ENCODE data around the gene LSM6. TPM values are rescaled to one million over a fixed set of nuclear protein-coding genes. Genes with fewer than 3 reads are reported as not detected.

Gene LSM6
- total RNA-seq, 2 experiments from 2014 or later: 62.9 to 65.8 TPM

GRCh38 chr4:146159384-146160058 lies 16.0 kb upstream of the LSM6 start:
- intact Hi-C loops (cut with micrococcal nuclease): no loop called here
- Mint-ChIP-seq H3K27ac (no peak overlapping the region), H3K4me3 (no peak overlapping the region), H3K4me1 (ENCODE audit: low read depth) (peaks cover 5% of the 10 kb centered on the region), H3K27me3 (ENCODE audit: low read depth) (peaks cover 10% of the 10 kb centered on the region), H3K36me3 (ENCODE audit: low read depth) (peaks cover 1% of the 10 kb centered on the region), H3K9me3 (peaks cover 10% of the 10 kb centered on the region)
- DNase-seq: no peak
- CTCF ChIA-PET: interaction anchor here (0.6 to 1.1 kb wide), 2 partner anchors 62 to 931 kb away, joined by 3 read pairs; no protein-coding TSS in a partner anchor

- CTCF ChIA-PET: no interaction called here
- H3K4me3 Mint-ChIP-seq: no peak overlapping the region
- peaks cover 10% of the 10 kb centered on the region for H3K4me1 Mint-ChIP-seq (ENCODE audit: low read depth)
- H3K9me3 Mint-ChIP-seq: peaks cover 10% of the 10 kb centered on the region
- H3K27me3 Mint-ChIP-seq (ENCODE audit: low read depth): peaks cover 9% of the 10 kb centered on the region
- intact Hi-C loops (cut with micrococcal nuclease): no loop called here
- no peak for DNase-seq
- H3K36me3 Mint-ChIP-seq (ENCODE audit: low read depth): peaks cover 1% of the 10 kb centered on the region
- no peak overlapping the region for H3K27ac Mint-ChIP-seq
These were observed 14.3 kb upstream of the LSM6 start for GRCh38 chr4:146161243-146161642.

GRCh38 chr4:146165221-146165620 lies 10.3 kb upstream of the LSM6 start:
- peaks cover 2% of the 10 kb centered on the region for H3K27me3 Mint-ChIP-seq (ENCODE audit: low read depth)
- H3K36me3 Mint-ChIP-seq (ENCODE audit: low read depth): peaks cover 1% of the 10 kb centered on the region
- H3K4me1 Mint-ChIP-seq (ENCODE audit: low read depth): peaks cover 5% of the 10 kb centered on the region
- no peak overlapping the region for H3K27ac Mint-ChIP-seq
- intact Hi-C loops (cut with micrococcal nuclease): no loop called here
- DNase-seq: no peak
- no peak overlapping the region for H3K4me3 Mint-ChIP-seq
- CTCF ChIA-PET: interaction anchor here (0.7 kb wide), 1 partner anchor 9 kb away, joined by 3 read pairs; no protein-coding TSS in a partner anchor
- peaks cover 10% of the 10 kb centered on the region for H3K9me3 Mint-ChIP-seq

- DNase-seq: peak; percentile 33
- Mint-ChIP-seq H3K9me3 (peaks cover 9% of the 10 kb centered on the region), H3K36me3 (ENCODE audit: low read depth) (peaks cover 1% of the 10 kb centered on the region), H3K4me3 (no peak overlapping the region), H3K27me3 (ENCODE audit: low read depth) (peaks cover 4% of the 10 kb centered on the region), H3K4me1 (ENCODE audit: low read depth) (peaks cover 5% of the 10 kb centered on the region), H3K27ac (no peak overlapping the region)
- CTCF ChIA-PET: interaction anchor here (0.6 to 0.7 kb wide), 2 partner anchors 8 to 1360 kb away, joined by 3 to 5 read pairs; no protein-coding TSS in a partner anchor
- intact Hi-C loops (cut with micrococcal nuclease): no loop called here
These were observed 9.7 kb upstream of the LSM6 start for GRCh38 chr4:146165840-146166239.

- Mint-ChIP-seq H3K9me3 (no peaks in the 10 kb centered on the region), H3K36me3 (ENCODE audit: low read depth) (no peaks in the 10 kb centered on the region), H3K27ac (no peak overlapping the region), H3K4me1 (ENCODE audit: low read depth) (peaks cover 9% of the 10 kb centered on the region), H3K27me3 (ENCODE audit: low read depth) (peaks cover 3% of the 10 kb centered on the region), H3K4me3 (no peak overlapping the region)
- CTCF ChIA-PET: no interaction called here
- no peak for DNase-seq
- intact Hi-C loops (cut with micrococcal nuclease): loop anchor here (10.0 kb wide), 1 partner anchor 325 kb away; no protein-coding TSS in a partner anchor
These were observed 5.4 kb upstream of the LSM6 start for GRCh38 chr4:146170149-146170548.

GRCh38 chr4:146176891-146177290 lies 1.4 kb downstream of the LSM6 start:
- Mint-ChIP-seq H3K27me3 (ENCODE audit: low read depth) (no peaks in the 10 kb centered on the region), H3K4me1 (ENCODE audit: low read depth) (peaks cover 54% of the 10 kb centered on the region), H3K27ac (no peak overlapping the region), H3K4me3 (peak overlapping the region; percentile 80), H3K9me3 (no peaks in the 10 kb centered on the region), H3K36me3 (ENCODE audit: low read depth) (peaks cover 5% of the 10 kb centered on the region)
- CTCF ChIA-PET: no interaction called here
- intact Hi-C loops (cut with micrococcal nuclease): loop anchor here (1.0 to 10.0 kb wide), 7 partner anchors 75 to 690 kb away; partner anchors contain the start of gene SLC10A7
- no peak for DNase-seq

- no peaks in the 10 kb centered on the region for H3K27me3 Mint-ChIP-seq (ENCODE audit: low read depth)
- H3K27ac Mint-ChIP-seq: no peak overlapping the region
- CTCF ChIA-PET: interaction anchor here (0.5 kb wide), 1 partner anchor 147 kb away, joined by 4 read pairs; no protein-coding TSS in a partner anchor
- H3K36me3 Mint-ChIP-seq (ENCODE audit: low read depth): peaks cover 7% of the 10 kb centered on the region
- DNase-seq: no peak
- intact Hi-C loops (cut with micrococcal nuclease): loop anchor here (5.0 to 10.0 kb wide), 6 partner anchors 76 to 691 kb away; partner anchors contain the start of gene SLC10A7
- peaks cover 60% of the 10 kb centered on the region for H3K4me1 Mint-ChIP-seq (ENCODE audit: low read depth)
- no peak overlapping the region for H3K4me3 Mint-ChIP-seq
- H3K9me3 Mint-ChIP-seq: no peaks in the 10 kb centered on the region
These were observed 2.6 kb downstream of the LSM6 start for GRCh38 chr4:146178126-146178525.

- Mint-ChIP-seq H3K36me3 (ENCODE audit: low read depth) (peaks cover 7% of the 10 kb centered on the region), H3K4me1 (ENCODE audit: low read depth) (peaks cover 57% of the 10 kb centered on the region), H3K4me3 (no peak overlapping the region), H3K27me3 (ENCODE audit: low read depth) (no peaks in the 10 kb centered on the region), H3K9me3 (no peaks in the 10 kb centered on the region), H3K27ac (no peak overlapping the region)
- DNase-seq: no peak
- CTCF ChIA-PET: interaction anchor here (1.2 kb wide), 1 partner anchor 240 kb away, joined by 3 read pairs; no protein-coding TSS in a partner anchor
- intact Hi-C loops (cut with micrococcal nuclease): loop anchor here (5.0 to 10.0 kb wide), 6 partner anchors 78 to 693 kb away; partner anchors contain the start of gene SLC10A7
These were observed 4.4 kb downstream of the LSM6 start for GRCh38 chr4:146179784-146180370.

- intact Hi-C loops (cut with micrococcal nuclease): no loop called here
- Mint-ChIP-seq H3K27me3 (ENCODE audit: low read depth) (no peaks in the 10 kb centered on the region), H3K36me3 (ENCODE audit: low read depth) (peaks cover 13% of the 10 kb centered on the region), H3K9me3 (no peaks in the 10 kb centered on the region), H3K4me3 (no peak overlapping the region), H3K27ac (no peak overlapping the region), H3K4me1 (ENCODE audit: low read depth) (peaks cover 43% of the 10 kb centered on the region)
- CTCF ChIA-PET: no interaction called here
- no peak for DNase-seq
These were observed 6.9 kb downstream of the LSM6 start for GRCh38 chr4:146182443-146182842.

- no peak for DNase-seq
- intact Hi-C loops (cut with micrococcal nuclease): no loop called here
- Mint-ChIP-seq H3K36me3 (ENCODE audit: low read depth) (peaks cover 10% of the 10 kb centered on the region), H3K4me3 (no peak overlapping the region), H3K4me1 (ENCODE audit: low read depth) (peaks cover 36% of the 10 kb centered on the region), H3K27ac (no peak overlapping the region), H3K27me3 (ENCODE audit: low read depth) (no peaks in the 10 kb centered on the region), H3K9me3 (no peaks in the 10 kb centered on the region)
- CTCF ChIA-PET: no interaction called here
These were observed 7.7 kb downstream of the LSM6 start for GRCh38 chr4:146183209-146183608.

GRCh38 chr4:146186041-146186440 lies 10.5 kb downstream of the LSM6 start:
- peaks cover 10% of the 10 kb centered on the region for H3K4me1 Mint-ChIP-seq (ENCODE audit: low read depth)
- intact Hi-C loops (cut with micrococcal nuclease): no loop called here
- no peak for DNase-seq
- CTCF ChIA-PET: no interaction called here
- no peaks in the 10 kb centered on the region for H3K27me3 Mint-ChIP-seq (ENCODE audit: low read depth)
- no peaks in the 10 kb centered on the region for H3K9me3 Mint-ChIP-seq
- no peak overlapping the region for H3K27ac Mint-ChIP-seq
- no peak overlapping the region for H3K4me3 Mint-ChIP-seq
- H3K36me3 Mint-ChIP-seq (ENCODE audit: low read depth): peaks cover 10% of the 10 kb centered on the region

GRCh38 chr4:146186596-146186995 lies 11.1 kb downstream of the LSM6 start:
- Mint-ChIP-seq H3K9me3 (no peaks in the 10 kb centered on the region), H3K36me3 (ENCODE audit: low read depth) (peaks cover 14% of the 10 kb centered on the region), H3K27me3 (ENCODE audit: low read depth) (no peaks in the 10 kb centered on the region), H3K27ac (no peak overlapping the region), H3K4me3 (no peak overlapping the region), H3K4me1 (ENCODE audit: low read depth) (peaks cover 8% of the 10 kb centered on the region)
- no peak for DNase-seq
- intact Hi-C loops (cut with micrococcal nuclease): no loop called here
- CTCF ChIA-PET: no interaction called here

- no peak for DNase-seq
- no peaks in the 10 kb centered on the region for H3K9me3 Mint-ChIP-seq
- H3K36me3 Mint-ChIP-seq (ENCODE audit: low read depth): peaks cover 19% of the 10 kb centered on the region
- intact Hi-C loops (cut with micrococcal nuclease): no loop called here
- no peak overlapping the region for H3K27ac Mint-ChIP-seq
- H3K4me3 Mint-ChIP-seq: no peak overlapping the region
- CTCF ChIA-PET: no interaction called here
- no peaks in the 10 kb centered on the region for H3K27me3 Mint-ChIP-seq (ENCODE audit: low read depth)
- H3K4me1 Mint-ChIP-seq (ENCODE audit: low read depth): no peaks in the 10 kb centered on the region
These were observed 14.9 kb downstream of the LSM6 start for GRCh38 chr4:146190456-146190855.
